ENCODE results near the gene RPL29.

- TF ChIP-seq CTCF (IDR thresholded peaks at IDR 0.05; ENCODE audit: extremely low read depth in 1 of 2, insufficient read depth in 1 of 2, low read depth in 1 of 2, low read length in 2 of 2) (no peak), EZH2 (IDR thresholded peaks at IDR 0.05; ENCODE audit: borderline replicate concordance, low read depth, low read length, severe bottlenecking) (no peak), POLR2AphosphoS5 (IDR thresholded peaks at IDR 0.05; ENCODE audit: insufficient read depth, low read depth, low read length) (no peak), MAX (IDR thresholded peaks at IDR 0.05; ENCODE audit: insufficient read depth, insufficient read length) (no peak), POLR2A (IDR thresholded peaks at IDR 0.05; ENCODE audit: low read depth, low read length) (no peak), MYC (IDR thresholded peaks at IDR 0.05; ENCODE audit: low read depth, low read length) (no peak), GATA2 (IDR thresholded peaks at IDR 0.05; ENCODE audit: insufficient read depth, insufficient read length, low read depth, low read length) (no peak)
Measured at GRCh38 chr3:51958603-51959521, 36.8 kb downstream of the RPL29 start.

All from endothelial cell of umbilical vein (primary cell).